Parathyroid adenoma (tissue), 2 donors: Measurements from ENCODE around the gene DLG5.

Source experiments
- H2AFZ ChIP-seq: fragments of 300-600 bp; sonication (generic); one replicate; pipeline ENCODE4 v1.7.0; 2017; ENCODE audit warnings: antibody characterized with exemption, mild to moderate bottlenecking
- H3K27ac ChIP-seq: fragments of 300-600 bp; sonication (generic); one replicate; pipeline ENCODE4 v1.7.0; 2017
- H3K27me3 ChIP-seq: fragments of 300-600 bp; sonication (generic); one replicate; pipeline ENCODE4 v1.7.0; 2017; ENCODE audit warnings: low read length; ENCODE audit not compliant: control insufficient read depth, insufficient read depth
- H3K36me3 ChIP-seq: fragments of 300-600 bp; sonication (generic); one replicate; pipeline ENCODE4 v1.7.0; 2017; ENCODE audit warnings: low read length; ENCODE audit not compliant: control insufficient read depth, insufficient read depth
- H3K4me1 ChIP-seq: fragments of 300-600 bp; sonication (generic); one replicate; pipeline ENCODE4 v1.7.0; 2017; ENCODE audit warnings: control low read depth
- H3K4me2 ChIP-seq: fragments of 300-600 bp; sonication (generic); one replicate; pipeline ENCODE4 v1.7.0; 2017; ENCODE audit warnings: low read length
- H3K4me3 ChIP-seq: fragments of 300-600 bp; sonication (generic); one replicate; pipeline ENCODE4 v1.7.0; 2017; ENCODE audit warnings: low read depth, low read length
- H3K79me2 ChIP-seq: fragments of 300-600 bp; sonication (generic); one replicate; pipeline ENCODE4 v1.7.0; 2017; ENCODE audit warnings: control low read depth
- H3K9ac ChIP-seq: fragments of 300-600 bp; sonication (generic); one replicate; pipeline ENCODE4 v1.7.0; 2017; ENCODE audit warnings: mild to moderate bottlenecking
- H3K9me3 ChIP-seq: fragments of 300-600 bp; sonication (generic); one replicate; pipeline ENCODE4 v1.7.0; 2017; ENCODE audit warnings: low read length; ENCODE audit not compliant: control insufficient read depth
- CTCF ChIP-seq: fragments of 300-600 bp; sonication (generic); IDR thresholded peaks from one replicate; pipeline ENCODE4 v1.7.0; 2017; ENCODE audit warnings: antibody characterized with exemption, mild to moderate bottlenecking
- donor health status: primary hyperparathyroidism.

DLG5 gene

GRCh38 chr10:77791506-77791905, 135.0 kb downstream of the DLG5 start:
- Histone ChIP-seq H3K4me1 (no peaks in the 10 kb centered on the region), H2AFZ (no peak overlapping the region), H3K4me3 (no peak overlapping the region), H3K9me3 (no peaks in the 10 kb centered on the region), H3K27ac (no peak overlapping the region), H3K9ac (no peak overlapping the region), H3K4me2 (no peak overlapping the region), H3K27me3 (no peaks in the 10 kb centered on the region), H3K36me3 (no peaks in the 10 kb centered on the region), H3K79me2 (peaks cover 10% of the 10 kb centered on the region)
- no peak for TF ChIP-seq CTCF

GRCh38 chr10:77789861-77790260, 136.7 kb downstream of the DLG5 start:
- H3K4me2 ChIP-seq = no peak overlapping the region
- H3K36me3 ChIP-seq = no peaks in the 10 kb centered on the region
- H3K4me1 ChIP-seq = no peaks in the 10 kb centered on the region
- no peak overlapping the region for H3K27ac ChIP-seq
- no peak overlapping the region for H2AFZ ChIP-seq
- H3K9me3 ChIP-seq = no peaks in the 10 kb centered on the region
- no peaks in the 10 kb centered on the region for H3K27me3 ChIP-seq
- H3K4me3 ChIP-seq = no peak overlapping the region
- no peak overlapping the region for H3K9ac ChIP-seq
- no peak for TF ChIP-seq CTCF
- peaks cover 10% of the 10 kb centered on the region for H3K79me2 ChIP-seq

GRCh38 chr10:77789016-77789415, 137.5 kb downstream of the DLG5 start:
- no peaks in the 10 kb centered on the region for H3K9me3 ChIP-seq
- no peak overlapping the region for H3K4me2 ChIP-seq
- no peak overlapping the region for H3K4me3 ChIP-seq
- no peak overlapping the region for H3K27ac ChIP-seq
- no peaks in the 10 kb centered on the region for H3K36me3 ChIP-seq
- H3K4me1 ChIP-seq = no peaks in the 10 kb centered on the region
- TF ChIP-seq CTCF = no peak
- no peak overlapping the region for H3K9ac ChIP-seq
- H2AFZ ChIP-seq = no peak overlapping the region
- H3K79me2 ChIP-seq = peaks cover 4% of the 10 kb centered on the region
- no peaks in the 10 kb centered on the region for H3K27me3 ChIP-seq

- H3K9ac ChIP-seq = no peak overlapping the region
- H3K4me1 ChIP-seq = no peaks in the 10 kb centered on the region
- no peak for TF ChIP-seq CTCF
- H2AFZ ChIP-seq = no peak overlapping the region
- no peaks in the 10 kb centered on the region for H3K36me3 ChIP-seq
- no peak overlapping the region for H3K4me2 ChIP-seq
- no peak overlapping the region for H3K4me3 ChIP-seq
- no peaks in the 10 kb centered on the region for H3K9me3 ChIP-seq
- H3K27ac ChIP-seq = no peak overlapping the region
- no peaks in the 10 kb centered on the region for H3K27me3 ChIP-seq
- H3K79me2 ChIP-seq = peaks cover 3% of the 10 kb centered on the region
Measured at GRCh38 chr10:77788496-77789010, 138.0 kb downstream of the DLG5 start.

- Histone ChIP-seq H3K36me3 (no peaks in the 10 kb centered on the region), H3K4me2 (no peak overlapping the region), H2AFZ (no peak overlapping the region), H3K9ac (no peak overlapping the region), H3K79me2 (peaks cover 3% of the 10 kb centered on the region), H3K9me3 (no peaks in the 10 kb centered on the region), H3K4me3 (no peak overlapping the region), H3K27ac (no peak overlapping the region), H3K4me1 (no peaks in the 10 kb centered on the region), H3K27me3 (no peaks in the 10 kb centered on the region)
- no peak for TF ChIP-seq CTCF
Measured at GRCh38 chr10:77787440-77787839, 139.1 kb downstream of the DLG5 start.
